SK-N-SH treated with all-trans-retinoic acid at 6 μM for 48 hours (cell line): ENCODE data around the gene MPC1.
A peak's percentile ranks its signal among the peaks of the same experiment; 100 is the strongest.

Experiments
- ATAC-seq: fragments of 200-7000 bp; cut with Tn5 transposase; 3 replicates; pipeline ENCODE4 v1.9.1; 2020; ENCODE audit warnings: mild to moderate bottlenecking, moderate library complexity
- ARNTL ChIP-seq: fragments of 450-650 bp; formaldehyde crosslinking; IDR thresholded peaks from 2 replicates; pipeline ENCODE4 v1.5.0; 2020; ENCODE audit warnings: low read depth, mild to moderate bottlenecking, moderate library complexity, borderline replicate concordance
- BACH2 ChIP-seq: fragments of 250-450 bp; sonication (Bioruptor Pico); IDR thresholded peaks from 2 replicates; pipeline ENCODE4 v1.9.0; 2021; ENCODE audit warnings: mild to moderate bottlenecking, borderline replicate concordance
- CSDC2 ChIP-seq: fragments of 250-450 bp; sonication (Bioruptor Pico); IDR thresholded peaks from 2 replicates; pipeline ENCODE4 v1.5.0; 2020; ENCODE audit warnings: mild to moderate bottlenecking, moderate library complexity
- GLIS3 ChIP-seq: fragments of 250-450 bp; sonication (Bioruptor Pico); IDR thresholded peaks from 2 replicates; pipeline ENCODE4 v1.5.0; 2020; ENCODE audit warnings: mild to moderate bottlenecking, moderate library complexity
- ISL1 ChIP-seq: fragments of 250-450 bp; sonication (Bioruptor Pico); IDR thresholded peaks from 2 replicates; pipeline ENCODE4 v2.1.2; 2022; ENCODE audit warnings: mild to moderate bottlenecking, moderate library complexity
- OSR1 ChIP-seq: fragments of 250-450 bp; sonication (Bioruptor Pico); IDR thresholded peaks from 2 replicates; pipeline ENCODE4 v1.8.0; 2022; ENCODE audit warnings: moderate library complexity, mild to moderate bottlenecking, inconsistent platforms
- PPARA ChIP-seq: fragments of 250-450 bp; sonication (Bioruptor Pico); IDR thresholded peaks from 2 replicates; pipeline ENCODE4 v1.5.0; 2020; ENCODE audit warnings: mild to moderate bottlenecking, borderline replicate concordance
- RARB ChIP-seq: fragments of 250-450 bp; sonication (Bioruptor Pico); IDR thresholded peaks from 2 replicates; pipeline ENCODE4 v1.8.0; 2021; ENCODE audit warnings: mild to moderate bottlenecking, moderate library complexity
- SNAI2 ChIP-seq: fragments of 250-450 bp; sonication (Bioruptor Pico); IDR thresholded peaks from 2 replicates; pipeline ENCODE4 v1.5.0; 2020; ENCODE audit warnings: mild to moderate bottlenecking, moderate library complexity
- TCF4 ChIP-seq: fragments of 250-450 bp; sonication (Bioruptor Pico); IDR thresholded peaks from 2 replicates; pipeline ENCODE4 v1.8.0; 2021; ENCODE audit warnings: mild to moderate bottlenecking, moderate library complexity, borderline replicate concordance
- TOX ChIP-seq: fragments of 250-450 bp; sonication (Bioruptor Pico); IDR thresholded peaks from 2 replicates; pipeline ENCODE4 v1.8.0; 2021; ENCODE audit warnings: mild to moderate bottlenecking, moderate library complexity, borderline replicate concordance
- ZC3H10 ChIP-seq: fragments of 250-450 bp; sonication (Bioruptor Pico); IDR thresholded peaks from 2 replicates; pipeline ENCODE4 v1.5.1; 2021; ENCODE audit warnings: mild to moderate bottlenecking, moderate library complexity
- ZFP30 ChIP-seq: fragments of 450-650 bp; formaldehyde crosslinking; IDR thresholded peaks from 2 replicates; pipeline ENCODE4 v1.5.0; 2022; ENCODE audit warnings: mild to moderate bottlenecking, moderate library complexity
- ZNF565 ChIP-seq: fragments of 450-650 bp; formaldehyde crosslinking; conservative IDR thresholded peaks from 2 replicates; pipeline ENCODE4 v1.5.0; 2020; ENCODE audit warnings: low read depth, mild to moderate bottlenecking, moderate library complexity
- ZNF70 ChIP-seq: fragments of 450-650 bp; formaldehyde crosslinking; IDR thresholded peaks from 2 replicates; pipeline ENCODE4 v1.5.0; 2020; ENCODE audit warnings: mild to moderate bottlenecking, moderate library complexity
- ZNF8 ChIP-seq: fragments of 450-650 bp; formaldehyde crosslinking; IDR thresholded peaks from 2 replicates; pipeline ENCODE4 v1.5.0; 2020; ENCODE audit warnings: mild to moderate bottlenecking, moderate library complexity
- TF ChIP-seq, protein P1 (sequence below): fragments of 250-450 bp; sonication (Bioruptor Pico); IDR thresholded peaks from 2 replicates; pipeline ENCODE4 v1.5.1; 2020; ENCODE audit warnings: low read depth, mild to moderate bottlenecking, moderate library complexity
- TF ChIP-seq, protein P2 (sequence below): fragments of 250-450 bp; sonication (Bioruptor Pico); IDR thresholded peaks from 2 replicates; pipeline ENCODE4 v1.8.0; 2021; ENCODE audit warnings: low read depth, mild to moderate bottlenecking, moderate library complexity, borderline replicate concordance
- TF ChIP-seq, protein P3 (sequence below): fragments of 250-450 bp; sonication (Bioruptor Pico); IDR thresholded peaks from 2 replicates; pipeline ENCODE4 v1.8.0; 2020; ENCODE audit warnings: mild to moderate bottlenecking, moderate library complexity, borderline replicate concordance

Gene MPC1

DNA sequence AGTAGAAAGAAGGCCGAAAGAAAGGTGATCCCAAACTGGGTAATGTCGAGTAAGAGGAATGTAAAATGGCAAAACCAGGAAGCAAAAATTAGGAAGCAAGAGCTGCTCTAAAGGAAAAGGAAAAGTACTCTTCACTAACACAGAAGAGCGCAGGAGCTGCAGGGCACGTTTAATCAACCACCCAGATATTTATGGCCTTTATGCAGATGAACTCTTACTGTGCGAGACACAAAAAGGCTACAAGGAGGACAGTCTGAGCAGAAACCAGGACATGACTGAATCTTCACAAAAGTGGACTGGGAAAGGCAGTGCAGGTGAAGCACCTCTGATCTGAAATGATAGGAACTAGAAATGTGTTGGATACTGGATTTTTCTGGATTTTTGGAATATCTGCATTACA, 59.3 kb downstream of the MPC1 start:
- no peak for ATAC-seq
- TF ChIP-seq TOX (CRISPR knock-in tag) (no peak), PPARA (CRISPR knock-in tag) (no peak), ZFP30 (CRISPR knock-in tag) (no peak), ZC3H10 (CRISPR knock-in tag) (no peak), TCF4 (CRISPR knock-in tag) (no peak), ARNTL (CRISPR knock-in tag) (no peak), GLIS3 (CRISPR knock-in tag) (no peak), ZNF8 (CRISPR knock-in tag) (no peak), CSDC2 (CRISPR knock-in tag) (no peak), RARB (no peak), ISL1 (CRISPR knock-in tag) (no peak), SNAI2 (CRISPR knock-in tag) (no peak)
- TF ChIP-seq, protein P1, sequence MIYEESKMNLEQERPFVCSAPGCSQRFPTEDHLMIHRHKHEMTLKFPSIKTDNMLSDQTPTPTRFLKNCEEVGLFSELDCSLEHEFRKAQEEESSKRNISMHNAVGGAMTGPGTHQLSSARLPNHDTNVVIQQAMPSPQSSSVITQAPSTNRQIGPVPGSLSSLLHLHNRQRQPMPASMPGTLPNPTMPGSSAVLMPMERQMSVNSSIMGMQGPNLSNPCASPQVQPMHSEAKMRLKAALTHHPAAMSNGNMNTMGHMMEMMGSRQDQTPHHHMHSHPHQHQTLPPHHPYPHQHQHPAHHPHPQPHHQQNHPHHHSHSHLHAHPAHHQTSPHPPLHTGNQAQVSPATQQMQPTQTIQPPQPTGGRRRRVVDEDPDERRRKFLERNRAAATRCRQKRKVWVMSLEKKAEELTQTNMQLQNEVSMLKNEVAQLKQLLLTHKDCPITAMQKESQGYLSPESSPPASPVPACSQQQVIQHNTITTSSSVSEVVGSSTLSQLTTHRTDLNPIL (CRISPR knock-in tag) = no peak

DNA sequence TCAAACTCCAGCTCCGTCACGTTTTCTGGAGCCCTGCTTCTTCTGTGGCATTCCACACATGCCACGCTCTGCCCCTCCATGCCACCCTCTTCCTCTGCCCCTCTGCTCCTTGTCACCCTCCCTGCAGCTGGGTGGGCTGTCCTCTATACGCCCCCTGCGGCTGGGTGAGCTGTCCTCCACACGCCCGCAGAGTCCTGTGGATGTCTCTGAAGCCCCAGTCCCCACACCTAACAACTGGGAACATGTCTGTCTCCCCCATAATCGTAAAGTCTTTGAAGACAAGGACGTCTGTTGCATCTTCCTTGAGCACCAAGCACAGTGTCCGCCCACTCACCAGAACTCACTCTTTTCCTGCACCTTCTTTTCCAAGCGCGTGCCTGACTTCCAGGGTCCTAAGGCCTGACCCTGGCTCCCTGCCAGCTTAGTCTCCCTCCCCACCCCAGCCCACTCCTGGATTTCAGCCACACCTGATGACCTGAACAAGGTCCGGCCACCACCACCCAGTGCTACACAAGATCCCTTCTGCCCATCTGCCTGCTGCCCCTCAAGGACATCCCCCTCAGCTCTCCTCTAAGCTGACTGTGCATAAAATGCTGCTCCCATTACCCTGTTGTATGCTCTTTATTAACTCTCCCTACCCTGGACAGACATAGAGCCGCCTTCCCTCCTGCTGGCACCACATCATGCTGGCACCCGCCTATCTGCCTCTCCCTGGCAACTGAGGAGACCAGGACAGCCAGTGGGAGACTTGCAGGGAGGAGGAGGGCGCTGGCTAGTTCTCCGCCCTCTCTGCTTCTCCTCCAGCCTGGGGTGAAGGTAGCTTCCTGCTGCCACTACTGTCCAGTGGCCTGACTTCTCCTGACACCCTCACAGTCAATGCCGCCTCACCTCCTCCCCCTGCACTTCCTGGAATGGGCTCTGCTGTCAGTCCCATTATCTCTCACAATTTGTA, 63.8 kb downstream of the MPC1 start:
- ATAC-seq = peak; percentile 49
- TF ChIP-seq ARNTL (CRISPR knock-in tag) = no peak
- TF ChIP-seq ZNF70 (CRISPR knock-in tag) = no peak
- 0 out of 2 replicates have a peak, but pooled peaks have one; percentile 4 for TF ChIP-seq GLIS3 (CRISPR knock-in tag)
- TF ChIP-seq, protein P2, sequence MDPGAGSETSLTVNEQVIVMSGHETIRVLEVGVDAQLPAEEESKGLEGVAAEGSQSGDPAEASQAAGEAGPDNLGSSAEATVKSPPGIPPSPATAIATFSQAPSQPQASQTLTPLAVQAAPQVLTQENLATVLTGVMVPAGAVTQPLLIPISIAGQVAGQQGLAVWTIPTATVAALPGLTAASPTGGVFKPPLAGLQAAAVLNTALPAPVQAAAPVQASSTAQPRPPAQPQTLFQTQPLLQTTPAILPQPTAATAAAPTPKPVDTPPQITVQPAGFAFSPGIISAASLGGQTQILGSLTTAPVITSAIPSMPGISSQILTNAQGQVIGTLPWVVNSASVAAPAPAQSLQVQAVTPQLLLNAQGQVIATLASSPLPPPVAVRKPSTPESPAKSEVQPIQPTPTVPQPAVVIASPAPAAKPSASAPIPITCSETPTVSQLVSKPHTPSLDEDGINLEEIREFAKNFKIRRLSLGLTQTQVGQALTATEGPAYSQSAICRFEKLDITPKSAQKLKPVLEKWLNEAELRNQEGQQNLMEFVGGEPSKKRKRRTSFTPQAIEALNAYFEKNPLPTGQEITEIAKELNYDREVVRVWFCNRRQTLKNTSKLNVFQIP (CRISPR knock-in tag) = no peak

DNA sequence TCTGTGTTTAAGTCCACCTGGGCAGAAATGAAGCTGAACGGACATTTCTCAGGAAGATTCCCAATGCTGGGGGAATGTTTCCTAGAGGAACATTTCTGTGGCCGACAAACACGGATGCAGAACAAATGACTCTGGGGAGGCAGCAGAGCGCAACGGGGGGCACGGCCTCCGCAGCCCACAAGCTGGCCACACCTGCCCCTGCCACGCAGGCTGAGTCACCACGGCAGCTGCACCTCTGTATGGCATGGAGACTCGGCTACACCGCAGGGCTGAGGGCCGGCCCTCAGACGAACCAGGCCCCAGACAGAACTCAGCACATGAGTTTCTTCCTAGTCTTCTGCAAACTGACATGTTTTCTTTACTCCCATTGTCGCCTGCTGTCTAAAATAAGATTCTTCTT, 64.5 kb downstream of the MPC1 start:
- ATAC-seq = peak; percentile 51

More for the DNA sequence above, 64.5 kb downstream of the MPC1 start:
- no peak for TF ChIP-seq ZNF70 (CRISPR knock-in tag)
- TF ChIP-seq, protein P2 (CRISPR knock-in tag) = no peak
- TF ChIP-seq ZNF565 (CRISPR knock-in tag) = no peak
- TF ChIP-seq CSDC2 (CRISPR knock-in tag) = no peak
- no peak for TF ChIP-seq BACH2 (CRISPR knock-in tag)
- TF ChIP-seq ZNF8 (CRISPR knock-in tag) = no peak
- no peak for TF ChIP-seq TOX (CRISPR knock-in tag)
- TF ChIP-seq ISL1 (CRISPR knock-in tag) = no peak
- TF ChIP-seq ARNTL (CRISPR knock-in tag) = no peak
- no peak for TF ChIP-seq OSR1 (CRISPR knock-in tag)
- no peak for TF ChIP-seq GLIS3 (CRISPR knock-in tag)
- TF ChIP-seq, protein P3, sequence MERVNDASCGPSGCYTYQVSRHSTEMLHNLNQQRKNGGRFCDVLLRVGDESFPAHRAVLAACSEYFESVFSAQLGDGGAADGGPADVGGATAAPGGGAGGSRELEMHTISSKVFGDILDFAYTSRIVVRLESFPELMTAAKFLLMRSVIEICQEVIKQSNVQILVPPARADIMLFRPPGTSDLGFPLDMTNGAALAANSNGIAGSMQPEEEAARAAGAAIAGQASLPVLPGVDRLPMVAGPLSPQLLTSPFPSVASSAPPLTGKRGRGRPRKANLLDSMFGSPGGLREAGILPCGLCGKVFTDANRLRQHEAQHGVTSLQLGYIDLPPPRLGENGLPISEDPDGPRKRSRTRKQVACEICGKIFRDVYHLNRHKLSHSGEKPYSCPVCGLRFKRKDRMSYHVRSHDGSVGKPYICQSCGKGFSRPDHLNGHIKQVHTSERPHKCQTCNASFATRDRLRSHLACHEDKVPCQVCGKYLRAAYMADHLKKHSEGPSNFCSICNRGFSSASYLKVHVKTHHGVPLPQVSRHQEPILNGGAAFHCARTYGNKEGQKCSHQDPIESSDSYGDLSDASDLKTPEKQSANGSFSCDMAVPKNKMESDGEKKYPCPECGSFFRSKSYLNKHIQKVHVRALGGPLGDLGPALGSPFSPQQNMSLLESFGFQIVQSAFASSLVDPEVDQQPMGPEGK (CRISPR knock-in tag) = no peak
- TF ChIP-seq, all 23 proteins: peak for 0
